Mammary microvascular endothelial cell (primary cell): ENCODE data around the gene KL. TPM values are rescaled to one million over a fixed set of nuclear protein-coding genes. Genes with fewer than 3 reads are reported as not detected.

Source experiments
- total RNA-seq: library from RNA; depleted of rRNA; stranded (reverse); fragments of >200 nt; gene quantifications from 2 replicates; pipeline ENCODE4 v1.2.3, GENCODE V29; 2015

The KL gene
- 0.87 and 0.89 TPM in 2 replicates for total RNA-seq

GRCh38 chr13:33016414-33017322 is at the start of gene KL:
KL (plus strand) TSS chr13:33016423; CDS start chr13:33016441, 18 bp downstream.

